Suppressor macrophage (primary cell): ENCODE measurements around the gene UBE2S.

Experiments
- DNase-seq, 4 experiments: peaks; one replicate each; pipeline ENCODE4 v3.0.0-alpha.2; 2020 to 2022

The UBE2S gene

GRCh38 chr19:55383279-55384130, 24.1 kb downstream of the UBE2S start:
- DNase-seq = peak; percentile 61 to 90 (median 77)

GRCh38 chr19:55382522-55383054, 25.0 kb downstream of the UBE2S start:
- no peak for DNase-seq

GRCh38 chr19:55382013-55382412, 25.6 kb downstream of the UBE2S start:
- DNase-seq = no peak

GRCh38 chr19:55379174-55379573, 28.4 kb downstream of the UBE2S start:
- no peak for DNase-seq

- DNase-seq = no peak
Observed at GRCh38 chr19:55377356-55378131, 30.0 kb downstream of the UBE2S start.

- no peak for DNase-seq
Observed at GRCh38 chr19:55376241-55376933, 31.2 kb downstream of the UBE2S start, which contains the start of gene TMEM190. TMEM190 (plus strand) TSS chr19:55376826; CDS start chr19:55376854, 28 bp downstream.

GRCh38 chr19:55373993-55374757, 33.4 kb downstream of the UBE2S start:
- DNase-seq = no peak

GRCh38 chr19:55373306-55373992, 34.1 kb downstream of the UBE2S start:
- no peak for DNase-seq

- no peak for DNase-seq
Observed at GRCh38 chr19:55372316-55373081, 35.1 kb downstream of the UBE2S start.

GRCh38 chr19:55370305-55370988, 37.1 kb downstream of the UBE2S start, which contains the start of gene IL11:
IL11 (minus strand) TSS chr19:55370463; CDS start chr19:55370310, 153 bp downstream.
- no peak for DNase-seq

- DNase-seq = peak in 2 of 4 experiments; percentile 13 to 37
Observed at GRCh38 chr19:55369653-55370304, 37.8 kb downstream of the UBE2S start.

GRCh38 chr19:55368701-55369563, 38.7 kb downstream of the UBE2S start:
- peak; percentile 43 to 71 (median 54) for DNase-seq

- DNase-seq = no peak
Observed at GRCh38 chr19:55368106-55368505, 39.5 kb downstream of the UBE2S start.

GRCh38 chr19:55366790-55367189, 40.8 kb downstream of the UBE2S start:
- DNase-seq = no peak

- DNase-seq = no peak
Observed at GRCh38 chr19:55365964-55366363, 41.6 kb downstream of the UBE2S start.

- DNase-seq = no peak
Observed at GRCh38 chr19:55365245-55365644, 42.3 kb downstream of the UBE2S start.

GRCh38 chr19:55362990-55363716, 44.4 kb downstream of the UBE2S start, which contains the start of gene GARIN5B:
GARIN5B (minus strand) TSS chr19:55363260; CDS start chr19:55363066, 194 bp downstream.
- no peak for DNase-seq
